HG02852 (cell line): ENCODE results near the gene HOOK2.
A peak's percentile ranks its signal among the peaks of the same experiment; 100 is the strongest.
"Not testable (repeated sequence)": the region's sequence is repeated elsewhere in the genome, so short reads cannot be mapped to it uniquely, and the experiment has no call there.

Source experiments
- ATAC-seq: cut with Tn5 transposase; IDR thresholded peaks from one replicate; pipeline ENCODE4 v1.9.1; 2021; ENCODE audit warnings: mild to moderate bottlenecking, moderate library complexity; ENCODE audit not compliant: unreplicated experiment

HOOK2 gene

GRCh38 chr19:12723381-12723640 lies 52.0 kb downstream of the HOOK2 start:
- ATAC-seq: no peak

- ATAC-seq: peak; percentile 79
These were observed 52.6 kb downstream of the HOOK2 start for GRCh38 chr19:12722566-12723380.

- peak; percentile 21 for ATAC-seq
These were observed 53.4 kb downstream of the HOOK2 start for GRCh38 chr19:12721656-12722565.

GRCh38 chr19:12720851-12721655 lies 54.3 kb downstream of the HOOK2 start:
- ATAC-seq: no peak

GRCh38 chr19:12720296-12720695 lies 55.1 kb downstream of the HOOK2 start:
- ATAC-seq: no peak

GRCh38 chr19:12715929-12716328 lies 59.4 kb downstream of the HOOK2 start:
- no peak for ATAC-seq

GRCh38 chr19:12715102-12715501 lies 60.2 kb downstream of the HOOK2 start:
- ATAC-seq: no peak

- not testable (repeated sequence) for ATAC-seq
These were observed 62.0 kb downstream of the HOOK2 start for GRCh38 chr19:12713304-12713703.
